ENCODE data around the gene MYRIP.
A peak's percentile ranks its signal among the peaks of the same experiment; 100 is the strongest.

Gene MYRIP

GRCh38 chr3:39809181-39809994 lies at the start of gene MYRIP:
Gene MYRIP (plus strand): TSS chr3:39809609. CDS start chr3:39900817, 91,208 bp downstream.
- DNase-seq (ENCODE audit: low read depth) = peak; percentile 41
- no peak within 1 kb of the TSS for H3K4me3 ChIP-seq (ENCODE audit: low read depth, low read length)
- TF ChIP-seq MYC (IDR thresholded peaks at IDR 0.05; ENCODE audit: low read depth, low read length) (no peak), CTCF (IDR thresholded peaks at IDR 0.05; ENCODE audit: low read depth, low read length) (no peak), MAX (IDR thresholded peaks at IDR 0.05; ENCODE audit: low read depth, low read length) (no peak), POLR2A (IDR thresholded peaks at IDR 0.05; ENCODE audit: extremely low read depth, insufficient read length) (no peak)

GRCh38 chr3:39760325-39760724 lies 49.1 kb upstream of the MYRIP start:
- no peak for TF ChIP-seq MAX (IDR thresholded peaks at IDR 0.05; ENCODE audit: low read depth, low read length)
- no peak for TF ChIP-seq MYC (IDR thresholded peaks at IDR 0.05; ENCODE audit: low read depth, low read length)
- TF ChIP-seq CTCF (IDR thresholded peaks at IDR 0.05; ENCODE audit: low read depth, low read length) = no peak
- no peak for TF ChIP-seq POLR2A (IDR thresholded peaks at IDR 0.05; ENCODE audit: extremely low read depth, insufficient read length)
- no peak for DNase-seq (ENCODE audit: low read depth)

GRCh38 chr3:39762537-39763070 lies 46.8 kb upstream of the MYRIP start:
- H3K4me3 ChIP-seq (ENCODE audit: low read depth, low read length) = no peak overlapping the region
- TF ChIP-seq POLR2A (IDR thresholded peaks at IDR 0.05; ENCODE audit: extremely low read depth, insufficient read length) = no peak
- TF ChIP-seq MAX (IDR thresholded peaks at IDR 0.05; ENCODE audit: low read depth, low read length) = no peak
- no peak for TF ChIP-seq MYC (IDR thresholded peaks at IDR 0.05; ENCODE audit: low read depth, low read length)
- TF ChIP-seq CTCF (IDR thresholded peaks at IDR 0.05; ENCODE audit: low read depth, low read length) = no peak
- DNase-seq (ENCODE audit: low read depth) = no peak

More at GRCh38 chr3:39760325-39760724, 49.1 kb upstream of the MYRIP start:
- H3K4me3 ChIP-seq (ENCODE audit: low read depth, low read length) = no peak overlapping the region

GRCh38 chr3:39763390-39763789 lies 46.0 kb upstream of the MYRIP start:
- no peak for TF ChIP-seq POLR2A (IDR thresholded peaks at IDR 0.05; ENCODE audit: extremely low read depth, insufficient read length)
- no peak for TF ChIP-seq MAX (IDR thresholded peaks at IDR 0.05; ENCODE audit: low read depth, low read length)
- TF ChIP-seq CTCF (IDR thresholded peaks at IDR 0.05; ENCODE audit: low read depth, low read length) = no peak
- no peak for TF ChIP-seq MYC (IDR thresholded peaks at IDR 0.05; ENCODE audit: low read depth, low read length)
- H3K4me3 ChIP-seq (ENCODE audit: low read depth, low read length) = no peak overlapping the region
- no peak for DNase-seq (ENCODE audit: low read depth)

GRCh38 chr3:39765575-39765974 lies 43.8 kb upstream of the MYRIP start:
- no peak overlapping the region for H3K4me3 ChIP-seq (ENCODE audit: low read depth, low read length)
- no peak for DNase-seq (ENCODE audit: low read depth)
- TF ChIP-seq MYC (IDR thresholded peaks at IDR 0.05; ENCODE audit: low read depth, low read length) (no peak), CTCF (IDR thresholded peaks at IDR 0.05; ENCODE audit: low read depth, low read length) (no peak), POLR2A (IDR thresholded peaks at IDR 0.05; ENCODE audit: extremely low read depth, insufficient read length) (no peak), MAX (IDR thresholded peaks at IDR 0.05; ENCODE audit: low read depth, low read length) (no peak)
